Suprapubic skin (tissue), 3 donors: ENCODE results near the gene TMEM175.

Experiments
- POLR2AphosphoS5 ChIP-seq, 3 donors: sonication (generic); formaldehyde crosslinking; IDR thresholded peaks; one replicate each; pipeline ENCODE4 v1.6.1; 2017; ENCODE audit warnings: antibody characterized with exemption in 3 of 3
- TF ChIP-seq, protein P1 (sequence below), 2 donors: fragments of 200-600 bp in 1 of 2; fragments of 450-650 bp in 1 of 2; sonication (generic) in 1 of 2; IDR thresholded peaks; one replicate each; pipeline ENCODE4 v1.5.1; 2016 to 2019; ENCODE audit warnings: antibody characterized with exemption in 2 of 2, mild to moderate bottlenecking in 1 of 2, moderate library complexity in 1 of 2

DNA sequence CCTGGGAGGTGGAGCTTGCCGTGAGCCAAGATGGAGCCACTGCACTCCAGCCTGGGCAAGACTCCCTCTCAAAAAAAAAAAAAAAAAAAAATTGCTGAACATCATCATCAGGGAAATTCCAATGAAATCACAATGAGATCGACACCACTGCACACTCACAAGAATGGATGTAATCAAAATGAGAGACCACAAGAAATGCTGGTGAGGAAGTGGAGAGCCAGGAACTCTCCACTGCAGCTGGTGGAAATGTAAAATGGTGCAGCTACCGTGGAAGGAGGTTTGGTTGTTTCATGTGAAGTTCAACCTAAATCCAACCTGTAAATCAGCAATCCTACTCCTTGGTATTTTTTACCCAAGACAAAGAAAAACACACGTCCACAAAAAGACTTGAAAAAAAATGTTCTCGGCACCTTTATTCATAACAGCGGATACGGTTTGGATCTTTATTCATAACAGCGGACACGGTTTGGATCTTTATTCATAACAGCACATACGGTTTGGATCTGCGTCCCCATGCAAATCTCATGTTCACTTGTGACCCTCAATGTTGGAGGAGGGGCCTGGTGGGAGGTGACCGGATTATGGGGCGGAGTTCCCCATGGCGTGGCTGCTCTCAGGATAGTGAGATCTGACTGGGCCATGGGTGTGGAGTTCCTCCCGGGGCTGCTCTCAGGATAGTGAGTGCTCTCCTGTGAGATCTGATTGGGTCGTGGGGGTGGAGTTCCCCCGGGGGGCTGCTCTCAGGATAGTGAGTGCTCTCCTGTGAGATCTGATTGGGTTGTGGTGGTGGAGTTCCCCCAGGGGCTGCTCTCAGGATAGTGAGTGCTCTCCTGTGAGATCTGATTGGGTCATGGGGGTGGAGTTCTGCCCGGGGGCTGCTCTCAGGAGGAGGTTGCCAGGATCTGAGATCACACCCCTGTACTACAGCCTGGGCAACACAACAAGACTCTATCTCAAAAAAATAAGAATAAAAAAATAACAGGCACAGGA, 7.9 kb upstream of the TMEM175 start:
- TF ChIP-seq POLR2AphosphoS5 (IDR thresholded peaks at IDR 0.05) = no peak
- TF ChIP-seq, protein P1, sequence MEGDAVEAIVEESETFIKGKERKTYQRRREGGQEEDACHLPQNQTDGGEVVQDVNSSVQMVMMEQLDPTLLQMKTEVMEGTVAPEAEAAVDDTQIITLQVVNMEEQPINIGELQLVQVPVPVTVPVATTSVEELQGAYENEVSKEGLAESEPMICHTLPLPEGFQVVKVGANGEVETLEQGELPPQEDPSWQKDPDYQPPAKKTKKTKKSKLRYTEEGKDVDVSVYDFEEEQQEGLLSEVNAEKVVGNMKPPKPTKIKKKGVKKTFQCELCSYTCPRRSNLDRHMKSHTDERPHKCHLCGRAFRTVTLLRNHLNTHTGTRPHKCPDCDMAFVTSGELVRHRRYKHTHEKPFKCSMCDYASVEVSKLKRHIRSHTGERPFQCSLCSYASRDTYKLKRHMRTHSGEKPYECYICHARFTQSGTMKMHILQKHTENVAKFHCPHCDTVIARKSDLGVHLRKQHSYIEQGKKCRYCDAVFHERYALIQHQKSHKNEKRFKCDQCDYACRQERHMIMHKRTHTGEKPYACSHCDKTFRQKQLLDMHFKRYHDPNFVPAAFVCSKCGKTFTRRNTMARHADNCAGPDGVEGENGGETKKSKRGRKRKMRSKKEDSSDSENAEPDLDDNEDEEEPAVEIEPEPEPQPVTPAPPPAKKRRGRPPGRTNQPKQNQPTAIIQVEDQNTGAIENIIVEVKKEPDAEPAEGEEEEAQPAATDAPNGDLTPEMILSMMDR (IDR thresholded peaks at IDR 0.05) = no peak
